ENCODE data around the gene EIF4A3.

- TF ChIP-seq CTCF (IDR thresholded peaks at IDR 0.05) (no peak), POLR2A (IDR thresholded peaks at IDR 0.05) (no peak)
These were observed 40.6 kb upstream of the EIF4A3 start for GRCh38 chr17:80187515-80187941.
